GM12864 (cell line): ENCODE results near the gene EFEMP2.

Experiments
- DNase-seq: peaks from one replicate; pipeline ENCODE4 v3.0.0-alpha.2; 2011; ENCODE audit warnings: low read depth
- H3K4me3 ChIP-seq: 2 replicates; pipeline ENCODE4 v1.5.1; 2011; ENCODE audit warnings: mild to moderate bottlenecking, low read depth, low read length, control low read depth
- TF ChIP-seq, protein P1 (sequence below): IDR thresholded peaks from 2 replicates; pipeline ENCODE4 v1.5.1; 2011; ENCODE audit warnings: low read depth, mild to moderate bottlenecking, moderate library complexity, low read length, control low read depth, inconsistent platforms; ENCODE audit errors: missing control alignments

Gene EFEMP2

DNA sequence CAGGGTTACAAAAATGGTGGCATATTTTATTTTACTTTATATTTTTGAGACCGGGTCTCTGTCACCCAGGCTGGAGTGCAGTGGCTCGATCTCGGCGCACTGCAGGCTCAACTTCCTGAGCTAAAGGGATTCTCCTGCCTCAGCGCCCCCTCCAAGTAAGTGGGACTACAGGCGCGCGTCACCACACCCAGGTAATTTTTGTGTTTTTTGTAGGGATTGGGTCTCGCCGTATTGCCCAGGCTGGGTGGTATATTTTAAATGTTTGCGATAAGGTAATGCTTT, 28.2 kb upstream of the EFEMP2 start:
- TF ChIP-seq, protein P1, sequence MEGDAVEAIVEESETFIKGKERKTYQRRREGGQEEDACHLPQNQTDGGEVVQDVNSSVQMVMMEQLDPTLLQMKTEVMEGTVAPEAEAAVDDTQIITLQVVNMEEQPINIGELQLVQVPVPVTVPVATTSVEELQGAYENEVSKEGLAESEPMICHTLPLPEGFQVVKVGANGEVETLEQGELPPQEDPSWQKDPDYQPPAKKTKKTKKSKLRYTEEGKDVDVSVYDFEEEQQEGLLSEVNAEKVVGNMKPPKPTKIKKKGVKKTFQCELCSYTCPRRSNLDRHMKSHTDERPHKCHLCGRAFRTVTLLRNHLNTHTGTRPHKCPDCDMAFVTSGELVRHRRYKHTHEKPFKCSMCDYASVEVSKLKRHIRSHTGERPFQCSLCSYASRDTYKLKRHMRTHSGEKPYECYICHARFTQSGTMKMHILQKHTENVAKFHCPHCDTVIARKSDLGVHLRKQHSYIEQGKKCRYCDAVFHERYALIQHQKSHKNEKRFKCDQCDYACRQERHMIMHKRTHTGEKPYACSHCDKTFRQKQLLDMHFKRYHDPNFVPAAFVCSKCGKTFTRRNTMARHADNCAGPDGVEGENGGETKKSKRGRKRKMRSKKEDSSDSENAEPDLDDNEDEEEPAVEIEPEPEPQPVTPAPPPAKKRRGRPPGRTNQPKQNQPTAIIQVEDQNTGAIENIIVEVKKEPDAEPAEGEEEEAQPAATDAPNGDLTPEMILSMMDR: no peak
- H3K4me3 ChIP-seq: no peak overlapping the region; the same call in 1 of the 2 replicates
- DNase-seq: no peak

DNA sequence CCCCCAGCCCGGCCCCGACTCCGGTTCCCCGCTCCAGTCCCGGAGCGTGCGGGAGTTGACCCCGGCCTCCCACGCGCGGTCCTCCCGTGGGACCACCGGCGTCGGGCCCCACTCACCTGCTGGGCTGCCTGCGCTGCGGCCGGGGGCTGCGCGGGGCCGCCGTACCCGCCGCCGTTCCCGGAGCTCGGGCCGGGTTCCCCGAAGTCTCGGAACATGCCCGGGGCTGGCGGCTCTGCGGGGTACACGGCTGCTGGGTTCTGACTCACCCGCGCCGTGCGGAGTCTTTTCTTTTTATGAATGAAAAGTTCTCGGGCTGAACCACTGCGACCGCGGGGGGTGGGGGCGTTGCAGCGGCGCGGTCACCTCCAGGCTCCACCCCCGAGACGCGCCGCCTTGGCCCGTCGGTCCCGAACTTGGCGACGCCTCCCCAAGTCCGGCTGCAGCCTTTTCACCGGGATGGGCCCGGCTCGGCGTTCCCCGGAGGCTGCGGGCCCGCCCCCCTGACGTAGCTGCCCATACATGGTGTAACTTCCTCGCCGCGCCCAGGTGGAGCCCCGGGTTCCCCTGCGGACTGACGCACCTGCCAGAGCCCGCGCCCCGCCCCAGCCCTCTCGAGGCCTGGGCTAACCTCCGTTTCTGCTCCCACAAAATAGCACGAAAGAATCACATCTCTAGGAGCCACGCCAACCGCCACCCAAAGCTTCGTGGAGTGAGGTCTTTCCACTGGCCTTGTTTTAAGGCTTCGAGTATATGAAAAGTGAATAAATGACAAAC, 27.7 kb upstream of the EFEMP2 start, which contains the start of gene FOSL1:
Gene FOSL1, minus strand, starts transcription at position 264 of the 774 bp plus-strand sequence. Its CDS starts 49 bp downstream, at position 215.
- peak within 1 kb of the TSS; percentile 56 for H3K4me3 ChIP-seq
- TF ChIP-seq, protein P1: no peak
- DNase-seq: peak; percentile 57

DNA sequence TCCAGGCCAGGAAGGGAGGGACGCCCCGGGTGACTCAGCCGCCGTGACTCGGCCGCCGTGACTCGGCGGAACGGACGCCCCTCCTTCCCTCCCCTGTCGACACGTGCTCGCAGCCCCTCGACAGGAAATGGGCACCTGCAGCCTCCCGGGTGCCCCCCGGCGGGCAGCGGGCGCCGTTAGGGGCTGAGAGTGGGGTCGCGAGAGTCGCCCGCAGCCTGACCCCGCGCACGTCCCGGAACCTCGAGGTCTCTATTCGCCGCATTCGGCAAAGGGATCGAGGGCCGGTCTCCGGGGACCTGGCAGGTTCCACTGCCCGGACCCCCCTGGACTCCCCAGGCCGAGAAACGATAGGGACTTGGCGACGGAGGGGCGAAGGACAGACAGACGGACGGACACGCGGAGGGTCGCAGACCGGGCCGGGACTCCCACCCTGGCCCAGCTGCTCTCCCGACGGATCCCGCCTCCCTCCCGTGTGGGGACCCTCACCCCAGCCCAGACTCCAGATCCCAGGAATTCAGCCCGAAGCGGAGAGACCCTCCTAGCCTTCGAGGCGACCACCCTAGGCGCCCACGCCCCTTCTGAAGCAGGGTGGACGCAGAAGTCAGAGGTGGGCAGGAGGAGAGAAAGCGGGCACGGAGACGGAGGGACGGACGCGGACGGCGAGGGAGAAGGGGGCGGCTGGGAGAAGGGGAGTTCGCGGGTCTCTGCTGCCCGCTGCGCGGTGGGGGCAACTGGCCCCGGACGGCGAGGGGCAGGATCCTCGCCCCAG, 26.9 kb upstream of the EFEMP2 start:
- H3K4me3 ChIP-seq: peak overlapping the region; percentile 56
- TF ChIP-seq, protein P1: no peak
- DNase-seq: no peak

DNA sequence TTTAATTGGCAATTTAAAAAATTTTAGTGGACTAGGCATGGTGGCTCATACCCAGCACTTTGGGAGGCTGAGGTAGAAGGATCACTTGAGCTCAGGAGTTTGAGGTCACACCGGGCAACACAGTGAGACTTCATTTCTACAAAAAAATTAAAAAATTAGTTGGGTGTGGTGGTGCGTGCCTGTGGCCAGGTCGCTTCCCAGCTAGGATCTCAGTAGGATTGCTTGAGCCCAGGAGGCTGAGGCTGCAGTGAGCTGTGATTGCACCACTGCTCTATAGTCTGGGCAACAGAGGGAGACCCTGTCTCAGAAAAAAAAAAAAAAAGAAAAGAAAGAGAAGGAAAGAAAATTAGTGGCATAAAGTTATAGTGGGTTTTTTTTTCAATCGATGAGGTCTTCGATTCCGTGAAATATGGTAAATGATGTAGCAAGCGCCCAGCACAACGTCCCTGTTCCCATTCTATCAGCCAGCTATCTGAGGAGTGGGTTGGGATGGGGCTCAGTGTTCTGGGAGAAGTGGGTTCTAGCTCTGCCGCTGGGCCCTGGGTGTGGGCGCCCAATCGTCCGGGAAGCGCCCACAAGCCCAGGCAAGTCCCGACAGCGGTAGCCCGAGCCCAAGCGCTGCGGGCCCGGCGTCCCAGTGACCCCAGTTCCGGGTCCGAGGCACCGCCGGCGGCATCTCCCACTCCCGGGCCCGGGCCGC, 26.2 kb upstream of the EFEMP2 start:
- peak overlapping the region; percentile 56 for H3K4me3 ChIP-seq
- TF ChIP-seq, protein P1: no peak

DNA sequence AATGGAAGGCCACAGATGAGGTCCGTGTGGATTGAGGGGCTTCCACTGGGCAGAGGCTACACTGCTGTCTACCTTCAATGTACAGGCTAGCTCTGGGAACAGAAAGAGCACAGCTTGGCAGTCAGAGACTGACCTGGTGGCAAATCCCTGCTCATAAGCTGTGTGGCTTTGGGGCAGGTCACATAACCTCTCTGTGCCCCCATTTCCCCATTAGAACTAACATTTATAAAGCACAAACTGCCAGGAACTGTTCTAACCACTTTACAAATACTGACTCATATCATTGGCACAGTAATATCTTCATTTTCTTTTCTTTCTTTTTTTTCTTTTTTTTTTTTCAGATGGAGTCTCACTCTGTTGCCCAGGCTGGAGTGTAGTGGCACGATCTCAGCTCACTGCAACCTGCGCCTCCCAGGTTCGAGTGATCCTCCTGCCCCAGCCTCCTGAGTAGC, 24.4 kb upstream of the EFEMP2 start:
- H3K4me3 ChIP-seq: no peak overlapping the region
- TF ChIP-seq, protein P1: no peak
- DNase-seq: no peak

More for the DNA sequence above, 26.2 kb upstream of the EFEMP2 start:
- DNase-seq: no peak

DNA sequence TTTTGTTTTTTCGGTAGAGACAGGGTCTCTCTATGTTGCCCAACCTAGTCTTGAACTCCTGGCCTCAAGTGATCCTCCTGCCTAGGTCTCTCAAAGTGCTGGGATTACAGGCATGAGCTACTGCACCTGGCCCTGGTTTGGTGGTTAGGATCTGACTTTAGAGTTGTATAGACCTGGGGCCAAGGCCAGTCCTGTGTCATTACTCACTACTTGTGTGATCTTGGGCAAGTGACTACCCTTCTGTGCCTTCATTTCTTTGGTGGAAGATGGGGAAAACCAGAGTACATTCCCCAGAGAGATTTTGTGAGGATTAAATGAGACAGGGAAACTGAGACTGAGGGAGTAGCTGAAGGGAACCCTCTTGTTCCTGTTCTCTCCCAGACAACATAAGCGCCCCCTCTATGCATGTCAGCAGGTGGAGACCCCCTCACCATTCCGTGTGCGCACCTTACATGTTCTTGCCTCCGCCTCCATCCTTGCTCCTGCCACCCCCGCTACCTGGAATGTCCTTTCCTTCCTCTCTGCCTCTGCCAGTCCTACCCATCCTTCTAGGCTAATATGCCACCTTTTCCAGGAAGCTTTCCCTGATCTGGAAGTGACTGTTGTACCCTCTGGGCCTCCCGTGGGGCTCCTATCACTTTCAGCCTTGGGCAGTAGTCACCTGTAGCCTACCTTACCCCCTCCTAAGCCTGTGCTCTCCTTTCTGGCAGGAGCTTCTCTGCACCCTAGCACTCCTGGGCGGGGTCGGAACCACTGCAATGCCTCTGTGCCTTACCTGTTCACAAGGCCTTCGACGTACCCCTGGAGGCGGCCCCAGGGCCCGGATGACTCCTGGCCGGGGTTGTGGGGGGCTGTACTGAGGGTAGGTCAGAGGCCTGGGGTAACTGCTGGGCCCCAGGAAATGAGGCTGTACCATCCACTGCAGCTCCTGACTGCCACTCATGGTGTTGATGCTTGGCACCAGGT, 23.7 kb upstream of the EFEMP2 start:
- TF ChIP-seq, protein P1: no peak
- no peak overlapping the region for H3K4me3 ChIP-seq
- DNase-seq: no peak
